Activated naive CD8-positive, alpha-beta T cell treated with anti-CD3 and anti-CD28 coated beads, Interleukin-2, amount 10 ng/mL, durations not matched to agents 7 days and 5 days (primary cell): ENCODE results near the gene C1QTNF6. TPM values are rescaled to one million over a fixed set of nuclear protein-coding genes. Genes with fewer than 3 reads are reported as not detected.

Experiments
- ATAC-seq: fragments of 150-1000 bp; cut with Tn5 transposase; one replicate; pipeline ENCODE4 v1.10.0; 2021; ENCODE audit warnings: low read depth, moderate library complexity
- POLR2A ChIA-PET: fragments of 350-600 bp; sonication (Branson Sonifier 250); formaldehyde crosslinking; loops from one replicate; lab custom pipeline; 2021; ENCODE audit warnings: antibody characterized with exemption; lab: Charles Lee
- DNase-seq: peaks from one replicate; pipeline ENCODE4 v3.0.0; 2021
- H3K27ac Mint-ChIP-seq: one replicate; pipeline ENCODE4 v1.8.0; 2022; ENCODE audit warnings: mild to moderate bottlenecking, mixed read lengths
- H3K27me3 Mint-ChIP-seq: one replicate; pipeline ENCODE4 v1.8.0; 2022; ENCODE audit warnings: mild to moderate bottlenecking, moderate library complexity, mixed read lengths
- H3K36me3 Mint-ChIP-seq: one replicate; pipeline ENCODE4 v1.8.0; 2021; ENCODE audit warnings: mild to moderate bottlenecking, mixed read lengths
- H3K4me1 Mint-ChIP-seq: one replicate; pipeline ENCODE4 v1.8.0; 2021; ENCODE audit warnings: mixed read lengths
- H3K4me3 Mint-ChIP-seq: one replicate; pipeline ENCODE4 v1.8.0; 2022; ENCODE audit warnings: mild to moderate bottlenecking, moderate library complexity, mixed read lengths
- H3K9me3 Mint-ChIP-seq: one replicate; pipeline ENCODE4 v1.8.0; 2021; ENCODE audit warnings: mixed read lengths
- total RNA-seq, 2 experiments: library from RNA; stranded (reverse); gene quantifications; one replicate each; pipeline ENCODE4 v1.2.3, GENCODE V29; 2021

Gene C1QTNF6
- total RNA-seq, 2 experiments from 2014 or later, result 15.2 to 15.7 TPM

DNA sequence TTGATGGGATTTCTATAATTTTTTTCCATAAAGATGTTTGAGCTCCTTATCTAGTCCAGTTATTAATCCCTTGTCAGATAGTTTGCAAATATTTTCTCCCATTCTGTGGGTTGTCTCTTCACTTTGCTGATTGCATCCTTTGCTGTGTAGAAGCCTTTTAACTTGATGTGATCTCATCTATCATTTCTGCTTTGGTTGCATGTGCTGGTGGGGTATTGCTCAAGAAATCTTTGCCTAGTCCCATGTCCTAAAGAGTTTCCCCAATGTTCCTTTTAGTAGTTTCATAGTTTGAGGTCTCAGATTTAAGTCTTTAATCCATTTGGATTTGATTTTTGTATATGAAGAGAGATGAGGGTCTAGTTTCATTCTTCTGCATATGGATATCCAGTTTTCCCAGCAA lies 36.6 kb downstream of the C1QTNF6 start:
- ATAC-seq (no peak), DNase-seq (no peak)
- H3K36me3 Mint-ChIP-seq, result peaks cover 34% of the 10 kb centered on the region
- H3K27me3 Mint-ChIP-seq, result no peaks in the 10 kb centered on the region
- H3K27ac Mint-ChIP-seq, result no peak overlapping the region
- H3K4me1 Mint-ChIP-seq, result peaks cover 39% of the 10 kb centered on the region
- H3K4me3 Mint-ChIP-seq, result no peak overlapping the region
- POLR2A ChIA-PET, result interaction anchor here (5.4 to 9.3 kb wide), 2 partner anchors 13 to 27 kb away, joined by 167 to 200 read pairs; no protein-coding TSS in a partner anchor
- peaks cover 5% of the 10 kb centered on the region for H3K9me3 Mint-ChIP-seq

GRCh38 chr22:37150701-37151100 lies 37.3 kb downstream of the C1QTNF6 start:
- Mint-ChIP-seq H3K9me3 (peaks cover 5% of the 10 kb centered on the region), H3K27ac (peak overlapping the region; percentile 95), H3K4me3 (peak overlapping the region; percentile 53), H3K4me1 (peaks cover 46% of the 10 kb centered on the region), H3K36me3 (peaks cover 41% of the 10 kb centered on the region), H3K27me3 (no peaks in the 10 kb centered on the region)
- ATAC-seq, result no peak
- POLR2A ChIA-PET, result interaction anchor here (0.9 to 9.3 kb wide), 10 partner anchors 14 to 334 kb away, joined by 3 to 200 read pairs (median 14); no protein-coding TSS in a partner anchor
- no peak for DNase-seq

DNA sequence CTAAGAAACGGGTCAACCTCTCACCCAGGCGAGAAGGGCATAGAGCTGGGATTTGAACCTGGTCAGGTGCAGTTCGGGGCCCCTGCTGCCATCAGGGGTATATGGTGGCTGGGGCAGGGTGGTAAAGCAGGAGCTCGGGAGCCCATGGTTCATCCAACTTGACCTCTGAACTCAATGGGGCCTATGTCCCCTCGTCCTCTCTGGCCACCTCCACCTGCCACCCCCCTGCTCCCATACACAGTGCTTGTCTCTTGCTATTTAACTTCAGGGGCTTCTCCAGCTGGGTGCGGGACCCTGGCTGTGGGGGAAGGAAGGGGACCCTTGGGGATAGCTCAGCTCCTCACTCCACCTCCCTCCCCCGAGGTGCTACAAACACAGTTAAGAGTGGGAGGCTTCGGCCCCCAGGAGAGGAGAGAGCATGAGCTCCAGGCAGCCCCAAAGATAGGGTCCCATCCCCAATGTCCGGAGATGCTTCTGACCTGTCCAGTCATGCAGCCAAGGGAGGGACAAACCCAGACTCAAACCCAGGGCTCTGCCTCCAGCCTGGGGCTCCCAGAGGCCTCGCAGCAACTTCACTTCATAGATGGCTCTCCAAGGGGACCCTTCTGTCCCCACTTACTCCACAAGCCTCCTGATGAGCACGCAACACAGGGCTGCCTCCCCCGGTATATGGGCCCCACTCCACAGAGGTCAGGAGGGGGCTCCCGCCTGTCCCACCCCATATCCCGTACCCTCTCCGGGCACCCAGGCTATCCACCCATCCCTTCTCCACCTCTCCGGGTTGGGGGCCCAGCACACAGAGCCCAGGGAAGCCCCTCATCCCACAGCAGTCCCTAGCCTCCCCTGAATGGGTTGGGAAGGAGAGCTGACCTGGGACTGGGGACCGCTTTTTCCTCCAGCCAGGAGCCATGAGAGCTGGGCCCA lies 39.0 kb downstream of the C1QTNF6 start:
- POLR2A ChIA-PET, result interaction anchor here (0.7 to 9.3 kb wide), 28 partner anchors 9 to 471 kb away, joined by 3 to 200 read pairs (median 6); partner anchors contain the start of gene RAC2
- ATAC-seq (no peak), DNase-seq (no peak)
- Mint-ChIP-seq H3K27me3 (no peaks in the 10 kb centered on the region), H3K36me3 (peaks cover 50% of the 10 kb centered on the region), H3K27ac (peak overlapping the region; percentile 95), H3K9me3 (peaks cover 2% of the 10 kb centered on the region), H3K4me1 (peaks cover 48% of the 10 kb centered on the region), H3K4me3 (peak overlapping the region; percentile 95)

GRCh38 chr22:37148031-37148651 lies 39.9 kb downstream of the C1QTNF6 start:
- ATAC-seq, result peak; percentile 6
- no peaks in the 10 kb centered on the region for H3K27me3 Mint-ChIP-seq
- POLR2A ChIA-PET, result interaction anchor here (0.6 to 9.3 kb wide), 19 partner anchors 8 to 97 kb away, joined by 3 to 200 read pairs (median 7); partner anchors contain the start of genes KCTD17 and RAC2
- DNase-seq, result no peak
- peaks cover 53% of the 10 kb centered on the region for H3K4me1 Mint-ChIP-seq
- H3K9me3 Mint-ChIP-seq, result peaks cover 2% of the 10 kb centered on the region
- H3K4me3 Mint-ChIP-seq, result peak overlapping the region; percentile 95
- H3K36me3 Mint-ChIP-seq, result peaks cover 56% of the 10 kb centered on the region
- H3K27ac Mint-ChIP-seq, result peak overlapping the region; percentile 95

DNA sequence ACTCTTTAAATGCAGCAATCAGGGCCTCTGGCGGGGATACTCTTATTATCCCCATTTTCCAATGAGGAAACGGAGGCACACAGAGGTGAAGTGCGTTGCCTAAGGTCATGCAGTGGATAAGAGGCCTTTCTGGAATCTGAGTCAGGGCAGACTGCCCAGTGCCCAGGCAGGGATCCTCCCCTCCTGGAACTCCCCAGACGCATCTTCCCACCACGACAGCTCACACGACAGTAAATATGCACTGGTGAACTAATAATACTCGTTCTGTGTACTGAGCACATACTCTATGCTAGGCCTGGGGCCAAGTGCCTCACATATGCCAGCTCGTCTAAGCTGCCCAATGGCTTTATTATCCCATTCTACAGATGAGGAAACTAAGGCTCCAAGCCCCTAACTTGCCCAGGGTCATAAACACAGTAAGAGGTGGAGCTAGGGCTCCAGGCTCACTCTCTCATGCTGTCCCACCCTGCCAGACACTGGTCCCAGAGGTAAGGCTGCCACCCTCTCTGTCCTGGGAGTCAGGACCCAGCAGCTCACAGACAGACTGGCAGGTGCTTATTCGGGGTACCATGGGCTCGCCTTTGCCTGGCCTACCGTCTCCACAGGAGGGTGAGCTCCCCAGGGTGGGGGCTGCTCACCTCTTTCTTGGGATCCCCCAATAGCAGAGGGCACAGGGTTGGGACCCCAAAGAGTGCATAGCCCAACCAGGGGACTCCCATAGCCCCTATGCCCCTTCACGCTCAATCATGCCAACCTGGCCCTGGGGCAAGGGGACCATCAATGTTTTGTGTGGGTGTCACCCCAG lies 40.7 kb downstream of the C1QTNF6 start:
- Mint-ChIP-seq H3K9me3 (peaks cover 2% of the 10 kb centered on the region), H3K4me3 (peak overlapping the region; percentile 95), H3K4me1 (peaks cover 56% of the 10 kb centered on the region), H3K27me3 (no peaks in the 10 kb centered on the region), H3K36me3 (peaks cover 61% of the 10 kb centered on the region), H3K27ac (peak overlapping the region; percentile 95)
- ATAC-seq, result no peak
- POLR2A ChIA-PET, result interaction anchor here (0.6 to 9.3 kb wide), 12 partner anchors 7 to 98 kb away, joined by 3 to 200 read pairs (median 6); partner anchors contain the start of genes KCTD17 and RAC2
- DNase-seq, result no peak

DNA sequence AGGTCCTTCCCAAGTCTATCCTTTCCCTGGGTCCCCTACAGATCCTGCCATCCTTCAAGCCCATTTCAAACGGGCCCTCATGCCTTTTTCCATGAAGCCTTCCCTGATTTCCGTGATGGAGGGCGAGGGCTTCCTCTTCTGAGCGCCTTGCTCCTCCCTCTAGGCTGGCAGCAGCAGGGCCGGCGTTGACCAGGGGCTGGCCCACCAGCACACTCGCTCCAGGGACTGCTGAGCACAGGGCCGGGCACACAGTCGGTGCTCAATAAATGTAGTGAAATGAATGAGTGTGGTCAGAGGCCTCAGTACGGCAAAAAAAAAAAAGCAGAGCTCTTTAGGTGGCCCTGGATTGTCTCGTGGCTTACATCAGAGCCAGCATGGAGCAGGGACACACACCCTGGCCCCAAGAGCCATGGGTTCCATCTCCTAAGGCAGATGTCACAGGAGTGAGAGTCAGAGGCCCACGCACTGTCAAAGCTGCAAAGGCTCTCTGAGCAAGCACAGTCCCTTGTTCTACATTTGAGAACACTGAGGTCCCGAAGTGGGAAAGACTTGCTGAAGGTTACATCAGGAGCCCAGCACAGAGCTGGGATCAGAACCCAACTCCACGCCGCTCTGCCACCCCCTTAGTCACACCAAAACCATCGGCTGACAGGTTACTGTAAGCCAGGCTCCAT lies 41.4 kb downstream of the C1QTNF6 start:
- ATAC-seq (no peak), DNase-seq (no peak)
- H3K27me3 Mint-ChIP-seq, result no peaks in the 10 kb centered on the region
- peak overlapping the region; percentile 95 for H3K4me3 Mint-ChIP-seq
- peak overlapping the region; percentile 77 for H3K27ac Mint-ChIP-seq
- peaks cover 2% of the 10 kb centered on the region for H3K9me3 Mint-ChIP-seq
- peaks cover 60% of the 10 kb centered on the region for H3K36me3 Mint-ChIP-seq
- POLR2A ChIA-PET, result interaction anchor here (1.2 to 9.3 kb wide), 8 partner anchors 12 to 97 kb away, joined by 3 to 200 read pairs (median 26); partner anchors contain the start of genes KCTD17 and RAC2
- H3K4me1 Mint-ChIP-seq, result peaks cover 56% of the 10 kb centered on the region

DNA sequence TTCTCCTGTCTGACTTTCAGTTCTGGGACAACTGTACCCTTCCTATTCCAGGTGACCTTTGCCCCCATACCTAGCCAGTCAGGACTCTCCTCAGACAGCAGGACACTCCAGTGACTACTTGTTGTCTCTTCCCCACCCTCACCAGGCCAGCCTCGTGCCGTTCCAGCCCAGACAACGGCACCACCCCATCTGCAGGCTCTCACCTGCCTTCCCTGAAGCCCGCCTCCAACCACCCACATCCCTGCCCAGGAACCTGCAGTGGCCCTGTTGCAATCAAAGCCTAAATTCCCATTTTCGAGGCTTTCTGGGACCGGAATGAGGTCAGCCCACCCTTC lies 42.0 kb downstream of the C1QTNF6 start:
- H3K27ac Mint-ChIP-seq, result peak overlapping the region; percentile 77
- POLR2A ChIA-PET, result interaction anchor here (0.9 to 9.3 kb wide), 6 partner anchors 18 to 98 kb away, joined by 4 to 200 read pairs (median 32); partner anchors contain the start of gene RAC2
- DNase-seq, result no peak
- H3K27me3 Mint-ChIP-seq, result no peaks in the 10 kb centered on the region
- H3K9me3 Mint-ChIP-seq, result no peaks in the 10 kb centered on the region
- peaks cover 52% of the 10 kb centered on the region for H3K4me1 Mint-ChIP-seq
- no peak for ATAC-seq
- H3K4me3 Mint-ChIP-seq, result peak overlapping the region; percentile 95
- peaks cover 55% of the 10 kb centered on the region for H3K36me3 Mint-ChIP-seq

DNA sequence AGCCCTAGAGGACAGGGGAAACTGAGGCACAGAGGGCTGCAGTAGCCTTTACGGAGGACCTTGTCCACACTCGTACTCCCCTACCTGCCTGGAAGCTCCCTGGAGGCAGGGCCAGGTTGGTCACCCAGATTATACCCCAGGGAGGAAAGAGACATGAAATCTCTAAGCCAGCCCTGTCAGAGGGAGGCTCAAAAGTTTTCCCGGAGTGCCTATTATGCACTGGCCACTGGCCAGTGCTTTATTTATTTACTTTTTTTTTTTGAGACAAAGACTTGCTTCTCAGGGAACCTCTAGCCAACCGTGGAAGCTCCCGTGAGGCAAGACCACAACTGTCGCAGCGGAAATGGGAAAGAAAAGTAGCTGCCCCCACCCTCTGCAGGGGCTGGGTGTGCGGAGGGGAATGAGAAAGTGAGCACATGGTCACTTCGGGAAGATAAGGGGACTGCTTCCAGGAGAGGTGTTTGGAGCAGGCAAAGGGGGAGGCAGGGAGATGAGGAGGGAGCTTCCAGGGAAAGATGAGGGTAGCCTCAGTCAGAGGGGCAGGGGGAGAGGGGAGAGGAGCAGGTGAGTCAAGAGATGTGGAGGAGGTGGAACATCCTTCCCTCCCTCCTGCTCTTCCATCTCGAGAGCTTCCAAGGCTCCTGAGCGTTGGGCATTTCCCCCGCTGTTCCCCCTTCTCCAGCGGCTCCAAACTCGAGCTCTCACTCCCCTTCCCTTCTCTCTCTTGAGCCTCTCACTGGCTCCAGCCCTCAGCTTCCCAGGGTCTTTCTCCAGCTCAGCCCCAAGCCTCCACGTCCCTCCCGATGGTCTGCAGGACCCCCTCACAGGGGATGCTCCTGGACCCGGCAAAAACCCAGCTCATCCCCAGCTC lies 42.6 kb downstream of the C1QTNF6 start:
- no peak for ATAC-seq
- H3K27ac Mint-ChIP-seq, result peak overlapping the region; percentile 77
- POLR2A ChIA-PET, result interaction anchor here (0.9 to 9.3 kb wide), 6 partner anchors 19 to 66 kb away, joined by 4 to 200 read pairs (median 5); no protein-coding TSS in a partner anchor

DNA sequence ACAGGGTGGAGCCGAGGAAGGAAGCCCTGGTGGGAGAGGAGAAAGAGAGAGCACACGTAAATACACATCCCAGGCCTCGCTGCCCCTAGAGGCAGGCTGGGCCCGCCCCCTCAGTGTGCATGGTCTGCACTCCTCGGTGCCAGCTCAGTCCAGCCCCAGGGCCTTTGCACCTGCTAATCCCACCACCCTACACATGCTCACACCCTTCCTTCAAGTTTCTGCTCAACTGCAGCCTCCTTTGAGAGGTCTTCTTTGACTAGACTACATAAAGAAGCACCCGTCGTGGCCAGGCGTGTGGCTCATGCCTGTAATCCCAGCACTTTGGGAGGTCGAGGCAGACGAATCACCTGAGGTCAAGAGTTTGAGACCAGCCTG lies 43.9 kb downstream of the C1QTNF6 start:
- ATAC-seq (no peak), DNase-seq (no peak)
- POLR2A ChIA-PET, result interaction anchor here (1.3 to 9.3 kb wide), 5 partner anchors 11 to 64 kb away, joined by 3 to 200 read pairs (median 5); no protein-coding TSS in a partner anchor
- Mint-ChIP-seq H3K4me3 (no peak overlapping the region), H3K4me1 (peaks cover 47% of the 10 kb centered on the region), H3K36me3 (peaks cover 48% of the 10 kb centered on the region), H3K9me3 (no peaks in the 10 kb centered on the region), H3K27ac (no peak overlapping the region), H3K27me3 (no peaks in the 10 kb centered on the region)

More for the DNA sequence above, 42.6 kb downstream of the C1QTNF6 start:
- Mint-ChIP-seq H3K4me3 (peak overlapping the region; percentile 95), H3K27me3 (no peaks in the 10 kb centered on the region), H3K4me1 (peaks cover 49% of the 10 kb centered on the region), H3K9me3 (no peaks in the 10 kb centered on the region), H3K36me3 (peaks cover 53% of the 10 kb centered on the region)
- no peak for DNase-seq

DNA sequence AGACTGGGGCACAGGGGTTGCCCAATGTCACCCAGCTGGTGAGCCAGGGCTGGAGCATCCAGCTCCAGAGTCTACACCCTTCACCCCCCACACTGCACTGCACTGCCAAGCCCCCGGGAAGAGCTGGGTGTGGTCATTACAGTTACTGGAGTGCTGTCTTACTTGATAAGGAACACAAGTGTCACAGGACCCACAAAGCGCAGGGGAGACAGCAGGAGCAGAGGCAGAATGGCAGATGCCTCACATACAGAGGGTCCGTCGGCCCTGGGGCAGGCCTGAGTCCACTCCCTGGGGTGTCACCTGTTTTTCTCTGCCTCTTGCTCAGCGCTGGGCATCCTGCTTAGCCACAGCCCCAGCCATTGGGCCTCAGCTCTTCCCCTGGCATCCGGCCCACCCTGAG lies 46.1 kb downstream of the C1QTNF6 start:
- Mint-ChIP-seq H3K36me3 (peaks cover 53% of the 10 kb centered on the region), H3K4me3 (no peak overlapping the region), H3K4me1 (peaks cover 48% of the 10 kb centered on the region), H3K27me3 (no peaks in the 10 kb centered on the region), H3K9me3 (no peaks in the 10 kb centered on the region), H3K27ac (no peak overlapping the region)
- DNase-seq (no peak), ATAC-seq (no peak)
- POLR2A ChIA-PET, result interaction anchor here (1.0 to 3.5 kb wide), 9 partner anchors 7 to 62 kb away, joined by 3 to 19 read pairs (median 4); partner anchors contain the start of gene IL2RB

- DNase-seq (no peak), ATAC-seq (no peak)
- POLR2A ChIA-PET, result interaction anchor here (0.6 to 3.5 kb wide), 10 partner anchors 7 to 100 kb away, joined by 3 to 19 read pairs (median 4); partner anchors contain the start of gene IL2RB
- H3K36me3 Mint-ChIP-seq, result peaks cover 56% of the 10 kb centered on the region
- H3K4me1 Mint-ChIP-seq, result peaks cover 44% of the 10 kb centered on the region
- no peak overlapping the region for H3K27ac Mint-ChIP-seq
- no peak overlapping the region for H3K4me3 Mint-ChIP-seq
- H3K27me3 Mint-ChIP-seq, result no peaks in the 10 kb centered on the region
- no peaks in the 10 kb centered on the region for H3K9me3 Mint-ChIP-seq
Observed at GRCh38 chr22:37141476-37141875, 46.6 kb downstream of the C1QTNF6 start.
